GM13977 (cell line): ENCODE results near the gene SLC9A8.

Experiments
- DNase-seq: peaks from one replicate; pipeline ENCODE4 v3.0.0; 2012; ENCODE audit warnings: low spot score
- in situ Hi-C: fragments of 300-500 bp; cut with MboI; formaldehyde crosslinking; loops from one replicate; pipeline ENCODE4 v1.12.0; 2022; ENCODE audit warnings: low sequenced_read_pairs, low pct_unique_long_range_greater_than_20kb, mixed read lengths, inconsistent platforms; ENCODE audit not compliant: unreplicated experiment
- TF ChIP-seq, protein P1 (sequence below): IDR thresholded peaks from 2 replicates; pipeline ENCODE4 v1.5.1; 2012; ENCODE audit warnings: mild to moderate bottlenecking, control low read depth; ENCODE audit not compliant: insufficient read depth; ENCODE audit errors: extremely low read depth, missing control alignments

SLC9A8 gene

DNA sequence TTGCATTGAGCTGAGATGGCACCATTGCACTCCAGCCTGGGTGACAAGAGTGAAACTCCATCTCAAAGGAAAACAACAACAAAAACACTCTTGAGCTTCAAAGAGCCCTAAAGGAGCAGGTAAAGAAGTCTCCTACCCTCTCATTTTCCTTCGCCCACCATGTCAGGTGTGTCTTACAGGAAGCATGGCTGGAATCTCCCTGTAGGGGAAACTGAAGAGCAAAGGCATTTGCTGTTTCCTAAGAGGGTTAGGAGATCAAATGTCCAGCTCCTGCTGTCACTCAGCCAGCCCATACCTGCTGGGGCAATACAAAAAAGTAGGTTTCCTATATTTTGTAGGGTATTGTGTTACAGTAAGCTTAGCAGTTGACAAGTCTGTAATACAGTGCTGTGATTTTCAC lies 59.4 kb downstream of the SLC9A8 start:
- in situ Hi-C loops: loop anchor here (25.0 kb wide), 1 partner anchor 535 kb away; no protein-coding TSS in a partner anchor

DNA sequence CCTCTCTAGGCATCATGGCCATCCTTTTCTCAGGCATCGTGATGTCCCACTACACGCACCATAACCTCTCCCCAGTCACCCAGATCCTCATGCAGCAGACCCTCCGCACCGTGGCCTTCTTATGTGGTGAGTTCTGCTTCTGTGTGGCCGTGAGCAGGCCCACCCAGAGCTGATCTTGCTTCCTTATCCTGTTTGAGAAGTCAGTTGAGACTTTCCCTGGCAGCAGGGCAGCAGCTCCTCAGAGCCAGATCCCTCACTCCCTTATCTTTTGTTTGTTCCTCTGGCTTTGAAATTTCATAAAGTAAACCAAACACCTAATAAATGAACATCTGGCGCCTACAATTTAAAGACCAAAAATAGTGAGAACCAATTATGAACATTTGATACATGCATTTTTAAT lies 62.1 kb downstream of the SLC9A8 start:
- no peak for DNase-seq
- in situ Hi-C loops: loop anchor here (25.0 kb wide), 1 partner anchor 537 kb away; no protein-coding TSS in a partner anchor
- TF ChIP-seq, protein P1, sequence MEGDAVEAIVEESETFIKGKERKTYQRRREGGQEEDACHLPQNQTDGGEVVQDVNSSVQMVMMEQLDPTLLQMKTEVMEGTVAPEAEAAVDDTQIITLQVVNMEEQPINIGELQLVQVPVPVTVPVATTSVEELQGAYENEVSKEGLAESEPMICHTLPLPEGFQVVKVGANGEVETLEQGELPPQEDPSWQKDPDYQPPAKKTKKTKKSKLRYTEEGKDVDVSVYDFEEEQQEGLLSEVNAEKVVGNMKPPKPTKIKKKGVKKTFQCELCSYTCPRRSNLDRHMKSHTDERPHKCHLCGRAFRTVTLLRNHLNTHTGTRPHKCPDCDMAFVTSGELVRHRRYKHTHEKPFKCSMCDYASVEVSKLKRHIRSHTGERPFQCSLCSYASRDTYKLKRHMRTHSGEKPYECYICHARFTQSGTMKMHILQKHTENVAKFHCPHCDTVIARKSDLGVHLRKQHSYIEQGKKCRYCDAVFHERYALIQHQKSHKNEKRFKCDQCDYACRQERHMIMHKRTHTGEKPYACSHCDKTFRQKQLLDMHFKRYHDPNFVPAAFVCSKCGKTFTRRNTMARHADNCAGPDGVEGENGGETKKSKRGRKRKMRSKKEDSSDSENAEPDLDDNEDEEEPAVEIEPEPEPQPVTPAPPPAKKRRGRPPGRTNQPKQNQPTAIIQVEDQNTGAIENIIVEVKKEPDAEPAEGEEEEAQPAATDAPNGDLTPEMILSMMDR: no peak

More for the DNA sequence above, 59.4 kb downstream of the SLC9A8 start:
- no peak for DNase-seq
- TF ChIP-seq, protein P1: no peak

- in situ Hi-C loops: no loop called here
- TF ChIP-seq, protein P1: no peak
- no peak for DNase-seq
Observed at GRCh38 chr20:49877386-49877921, 64.8 kb downstream of the SLC9A8 start.

DNA sequence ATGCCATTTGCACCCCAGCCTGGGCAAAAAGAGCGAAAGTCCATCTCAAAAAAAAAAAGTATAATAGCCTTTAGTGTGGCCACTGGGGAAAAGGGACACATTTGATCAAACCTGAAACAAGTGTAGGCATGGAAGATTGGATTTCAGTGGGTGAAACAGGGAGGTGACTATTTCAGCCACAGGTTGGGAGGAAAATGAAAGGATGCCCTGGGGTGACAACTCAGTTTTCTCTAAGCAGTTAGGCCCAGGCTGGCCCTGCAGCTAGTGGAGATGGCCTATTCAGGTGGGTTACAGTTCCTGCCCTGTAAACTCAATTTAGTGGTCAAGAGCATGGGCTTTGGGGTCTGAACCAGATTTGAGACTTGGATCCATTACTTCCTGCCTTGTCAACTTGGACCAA lies 66.3 kb downstream of the SLC9A8 start:
- TF ChIP-seq, protein P1: no peak
- in situ Hi-C loops: no loop called here
- DNase-seq: no peak

- TF ChIP-seq, protein P1: no peak
- no peak for DNase-seq
- in situ Hi-C loops: no loop called here
Observed at GRCh38 chr20:49880177-49880576, 67.5 kb downstream of the SLC9A8 start.

DNA sequence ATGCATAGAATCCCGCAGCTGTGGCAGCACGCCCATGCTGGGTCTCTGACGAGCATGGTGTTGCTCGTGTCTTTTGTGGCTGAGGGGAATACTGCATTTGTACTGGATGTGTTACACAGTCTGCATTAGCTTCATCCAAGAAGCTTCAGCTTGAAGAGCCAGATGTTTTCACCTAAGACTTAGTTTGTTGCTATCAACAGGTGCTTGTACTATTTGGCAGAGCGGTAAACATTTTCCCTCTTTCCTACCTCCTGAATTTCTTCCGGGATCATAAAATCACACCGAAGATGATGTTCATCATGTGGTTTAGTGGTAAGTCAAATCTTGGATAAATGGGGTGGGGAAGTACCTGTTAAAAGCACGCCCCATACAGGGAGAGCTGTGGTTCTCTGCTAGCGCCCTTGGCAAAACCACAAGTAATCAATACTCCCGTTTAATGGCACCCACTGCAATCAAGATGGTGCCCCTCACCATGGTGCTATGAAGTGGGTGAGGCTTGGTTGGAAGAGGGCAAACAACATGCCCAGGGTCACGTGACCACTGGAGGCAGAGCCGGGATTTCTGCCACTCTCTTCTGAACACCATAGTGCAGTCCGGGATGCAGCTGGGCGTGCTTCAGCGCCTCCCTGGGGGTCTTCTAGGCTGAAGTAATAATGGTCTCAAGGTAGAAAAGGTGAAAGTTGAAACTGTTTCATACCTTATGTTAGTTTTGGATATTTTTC lies 68.3 kb downstream of the SLC9A8 start:
- TF ChIP-seq, protein P1: no peak
- in situ Hi-C loops: no loop called here
- DNase-seq: no peak
